NCI-H2171 treated with DMSO at 0.1 percent for 48 hours (cell line): ENCODE measurements around the gene STIL.
A peak's percentile ranks its signal among the peaks of the same experiment; 100 is the strongest.
"Not testable (repeated sequence)": the region's sequence is repeated elsewhere in the genome, so short reads cannot be mapped to it uniquely, and the experiment has no call there.

ENCODE experiments used
- DNase-seq: peaks from one replicate; lab custom pipeline; 2025; lab: John Stamatoyannopoulos, UW

STIL gene

DNA sequence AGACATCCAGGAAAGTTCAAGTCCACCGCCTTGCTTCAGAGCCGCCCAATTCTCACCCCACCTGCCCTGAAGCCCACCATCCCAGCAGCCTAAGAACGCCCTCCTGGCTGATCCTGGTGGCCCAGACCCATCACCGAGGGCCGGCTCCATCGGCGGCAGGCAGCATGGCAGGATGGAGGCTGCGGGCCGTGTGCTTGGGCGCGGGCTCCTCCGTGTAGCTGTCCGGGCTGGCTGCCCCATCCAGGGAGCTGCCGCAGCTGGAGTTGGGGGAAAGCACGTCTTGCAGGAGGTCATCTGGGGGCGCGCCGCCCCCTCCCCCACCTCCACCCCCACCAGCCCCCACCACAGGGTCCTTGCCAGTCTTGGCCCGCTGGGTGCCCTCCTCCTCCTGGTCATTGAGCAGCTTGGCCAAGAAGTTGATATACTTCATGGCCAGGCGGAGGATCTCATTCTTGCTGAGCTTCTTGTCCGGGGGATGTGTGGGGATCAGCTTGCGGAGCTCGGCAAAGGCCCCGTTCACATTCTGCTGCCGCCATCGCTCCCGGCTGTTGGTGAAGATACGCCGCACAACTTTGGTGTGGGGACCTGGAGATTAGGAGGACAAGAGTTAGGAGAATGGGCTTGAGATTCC, 94.2 kb downstream of the STIL start:
- no peak for DNase-seq

DNA sequence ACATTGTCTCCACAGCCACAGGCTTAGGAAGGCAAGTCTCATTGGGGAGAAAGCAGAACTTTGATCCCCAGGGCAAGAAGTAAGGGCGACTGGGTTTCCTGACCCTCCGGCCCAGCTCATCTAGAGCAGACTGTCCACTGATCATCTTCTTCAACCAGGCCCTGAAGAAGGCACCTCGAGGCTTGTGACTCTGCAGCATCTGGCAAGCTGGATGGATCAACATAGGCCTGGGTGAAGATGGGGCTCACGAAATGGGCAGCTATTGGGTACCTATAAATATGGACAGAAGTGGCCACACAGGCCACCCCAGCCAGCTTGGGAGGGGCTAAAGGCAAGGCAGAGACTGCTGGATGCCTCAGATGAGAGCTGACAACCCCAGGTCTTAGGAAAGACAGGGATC, 94.9 kb downstream of the STIL start:
- no peak for DNase-seq

DNA sequence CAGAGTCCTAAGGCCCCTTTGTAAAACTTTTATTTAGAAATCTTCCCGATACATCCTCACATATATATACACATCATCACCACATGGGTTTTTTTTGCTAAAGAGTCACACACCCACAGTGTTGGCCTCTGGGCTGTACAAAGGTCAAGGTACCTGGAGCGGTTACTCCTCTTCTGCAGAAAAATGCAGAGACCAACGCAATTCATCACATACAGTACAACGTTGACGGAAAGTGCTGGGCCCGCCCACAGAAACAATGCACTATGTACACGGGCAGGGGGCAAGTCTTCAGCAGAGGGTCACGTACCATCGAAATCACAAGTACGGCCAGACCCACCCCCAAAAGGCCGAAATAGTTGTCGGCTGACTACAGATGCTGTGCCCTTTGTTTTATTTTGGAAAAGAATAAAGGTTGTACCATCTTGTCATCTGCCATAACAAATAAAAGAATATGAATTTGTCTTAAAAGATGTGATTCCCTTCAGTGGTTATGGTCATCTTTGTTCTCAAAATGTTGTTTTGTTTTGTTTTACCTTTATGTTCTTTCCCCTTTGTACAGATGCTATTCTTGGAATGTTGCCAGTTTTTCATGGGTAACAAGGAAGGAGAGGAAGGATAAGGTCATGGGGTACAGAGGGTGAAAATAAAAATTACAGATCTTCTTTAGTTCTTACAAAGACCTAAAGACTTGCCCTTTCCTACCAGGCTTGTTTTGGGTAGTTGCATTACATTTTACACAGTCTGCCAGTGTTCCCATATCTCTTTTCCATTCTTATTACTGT, 97.5 kb downstream of the STIL start:
- peak; percentile 34 for DNase-seq

DNA sequence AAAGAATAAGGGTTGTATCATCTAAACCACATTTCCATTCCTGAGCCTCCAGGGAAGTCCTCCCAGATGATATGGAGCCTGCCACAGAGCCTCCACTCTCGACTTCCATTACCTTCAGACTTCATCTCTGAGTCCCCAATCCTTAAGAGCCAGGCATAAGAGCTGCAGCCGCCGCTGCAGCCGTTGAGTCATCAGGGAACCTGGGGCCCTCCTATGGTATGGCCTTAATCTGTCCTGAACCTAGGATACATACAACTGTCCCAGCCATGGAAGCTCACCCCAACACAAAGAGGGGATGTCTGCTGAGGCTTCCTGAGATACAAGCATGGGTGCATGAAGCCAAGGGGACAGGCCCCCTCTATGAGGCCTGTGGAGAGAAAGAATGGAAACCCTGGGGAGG, 98.2 kb downstream of the STIL start:
- DNase-seq: no peak

DNA sequence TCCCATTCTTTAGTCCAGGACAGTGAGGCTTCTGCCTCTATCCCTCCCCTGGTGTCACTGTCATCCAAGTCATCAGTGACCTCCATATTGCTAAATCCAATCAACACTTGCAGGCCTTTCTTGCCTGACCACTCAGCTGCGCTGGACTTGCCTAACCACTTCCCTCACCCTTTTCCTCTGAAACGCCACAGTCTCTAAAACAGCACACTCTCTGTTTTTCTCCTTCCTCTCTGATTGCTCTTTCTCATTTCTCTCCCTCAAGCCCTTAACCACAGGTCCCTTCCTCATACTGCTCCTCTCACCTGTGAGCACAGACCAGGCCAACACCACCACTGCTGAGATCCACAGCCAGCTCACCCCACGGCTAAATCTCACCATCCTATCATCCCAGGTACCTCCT, 99.4 kb downstream of the STIL start:
- no peak for DNase-seq

DNA sequence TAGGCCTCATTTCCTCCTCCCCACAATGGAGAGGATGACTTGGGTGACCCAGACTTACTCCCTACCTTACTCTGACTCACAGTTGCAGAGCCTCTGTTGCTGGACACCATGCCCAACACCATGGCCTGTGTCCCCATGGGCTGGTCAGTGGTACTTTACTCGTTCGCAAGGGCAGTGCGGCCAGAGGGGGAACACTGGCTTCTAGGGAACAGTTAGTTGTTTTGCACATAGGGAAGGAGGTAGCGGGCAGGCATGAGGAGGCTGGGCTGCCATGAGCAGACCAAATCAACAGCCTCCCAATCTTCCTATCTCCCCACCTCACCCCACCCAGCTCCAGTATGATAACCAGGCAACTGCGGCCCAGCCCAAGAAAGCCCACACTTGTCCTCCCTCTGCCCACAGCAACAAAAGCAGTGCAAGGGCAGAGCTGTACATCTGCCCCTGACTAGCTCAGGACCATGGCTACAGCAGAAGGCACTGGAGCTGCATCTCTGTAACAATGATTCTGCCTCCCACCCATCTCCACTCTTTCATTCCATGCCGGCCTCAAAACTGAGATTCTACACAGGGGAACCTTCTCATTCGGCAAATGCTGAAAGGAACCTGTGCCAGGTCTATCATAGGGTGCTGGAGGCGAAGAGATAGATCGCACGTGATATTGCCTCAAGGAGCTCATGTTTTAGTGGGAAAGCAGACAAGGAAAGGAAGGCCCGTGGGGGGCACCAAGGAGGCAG, 100.5 kb downstream of the STIL start:
- no peak for DNase-seq

DNA sequence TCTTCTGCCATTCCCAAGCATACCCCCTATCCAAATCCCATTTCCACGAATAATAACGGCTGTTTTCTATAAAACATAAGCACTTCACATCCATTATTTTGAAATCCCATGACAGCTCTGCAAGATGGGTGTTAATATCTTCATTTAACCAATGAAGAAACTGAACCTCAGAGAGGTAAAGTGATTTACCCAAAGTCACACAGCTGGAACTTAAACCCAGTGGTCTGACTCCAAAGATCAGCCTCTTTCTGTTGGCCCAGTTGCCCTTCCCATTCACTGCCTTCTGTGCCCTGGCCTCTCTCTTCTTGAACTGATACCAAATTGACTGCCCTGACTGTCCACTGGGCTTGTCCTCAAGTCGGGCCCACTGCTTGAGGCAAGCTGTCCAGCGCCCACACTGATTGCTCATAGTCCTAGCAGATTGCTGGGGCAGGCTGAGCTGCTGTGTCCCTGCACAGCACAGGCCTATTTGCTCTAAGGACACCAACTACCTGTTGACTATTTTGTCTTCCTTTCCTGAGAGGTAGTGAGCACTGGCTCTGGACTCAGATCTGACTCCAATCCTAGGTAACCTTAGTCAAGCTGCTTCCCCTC, 101.2 kb downstream of the STIL start:
- no peak for DNase-seq

DNA sequence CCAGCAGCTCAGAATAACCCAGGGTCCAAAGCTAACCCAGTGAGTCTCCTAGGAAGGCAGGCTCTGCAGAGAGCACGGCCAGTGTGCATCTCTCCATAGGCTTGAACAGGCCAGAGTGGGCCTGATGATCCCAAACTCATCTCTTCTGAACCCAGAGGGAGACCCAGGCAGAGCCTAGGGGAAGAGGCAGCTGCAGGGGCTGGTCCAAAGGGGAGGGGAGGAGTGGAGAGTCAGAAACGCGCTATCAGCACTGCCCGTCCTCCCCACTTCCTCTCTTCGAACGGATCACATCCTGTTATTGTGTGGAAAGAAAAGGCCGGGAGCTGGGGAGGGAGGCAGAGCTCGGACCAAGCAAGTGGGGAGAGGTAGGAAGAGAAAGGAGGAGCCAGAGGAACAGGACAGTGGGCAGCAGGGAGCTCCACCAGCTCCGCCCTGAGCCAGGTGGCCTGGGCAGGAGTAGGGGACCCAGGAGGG, 102.1 kb downstream of the STIL start:
- DNase-seq: no peak

DNA sequence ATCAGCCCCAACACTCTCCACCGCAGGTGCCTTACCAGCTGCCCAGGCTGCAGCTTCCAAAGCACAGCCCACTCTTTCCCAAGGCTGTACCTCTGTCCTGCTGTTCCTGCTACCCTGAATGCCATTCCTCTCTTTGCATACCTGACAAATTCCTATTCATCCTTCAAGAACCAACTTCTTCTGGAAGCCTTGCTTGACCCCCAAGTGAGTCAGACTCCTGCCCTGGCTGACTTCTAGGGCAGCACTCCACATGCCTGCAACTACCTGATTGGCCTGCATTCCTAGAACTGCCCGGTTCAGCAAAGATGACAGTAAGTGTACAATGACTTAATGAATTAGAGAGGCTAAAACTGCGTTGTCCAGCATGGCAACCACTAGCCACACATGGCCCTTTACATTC, 103.3 kb downstream of the STIL start:
- no peak for DNase-seq

DNA sequence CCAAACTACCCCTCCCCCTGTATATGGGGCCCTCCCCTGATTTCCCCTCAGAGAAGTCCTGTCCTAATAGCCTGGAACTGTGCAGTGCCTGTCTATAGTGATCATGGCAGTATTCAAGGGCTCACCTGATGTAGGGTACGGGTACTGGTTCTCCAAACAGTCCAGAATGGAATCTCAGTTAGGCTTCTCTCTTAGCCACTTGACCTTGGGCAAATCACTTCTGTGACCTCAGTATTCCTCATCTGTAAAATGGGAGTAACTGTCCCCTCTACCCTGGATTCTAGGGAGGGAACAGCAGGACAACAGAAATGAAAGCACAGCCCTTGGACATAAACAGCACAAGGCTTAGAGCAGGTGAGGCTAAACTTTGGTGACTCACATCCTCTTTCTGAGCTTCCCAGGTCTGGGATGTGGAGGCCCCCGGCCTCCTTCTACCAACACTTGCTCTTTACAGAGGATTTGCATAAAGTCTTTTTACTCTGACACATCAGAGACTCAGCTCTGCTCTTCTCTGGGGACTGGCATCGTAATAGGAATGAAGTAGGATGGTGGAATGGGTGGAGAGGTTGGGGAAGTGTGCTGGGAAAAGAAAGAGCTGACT, 104.1 kb downstream of the STIL start:
- DNase-seq: no peak

DNA sequence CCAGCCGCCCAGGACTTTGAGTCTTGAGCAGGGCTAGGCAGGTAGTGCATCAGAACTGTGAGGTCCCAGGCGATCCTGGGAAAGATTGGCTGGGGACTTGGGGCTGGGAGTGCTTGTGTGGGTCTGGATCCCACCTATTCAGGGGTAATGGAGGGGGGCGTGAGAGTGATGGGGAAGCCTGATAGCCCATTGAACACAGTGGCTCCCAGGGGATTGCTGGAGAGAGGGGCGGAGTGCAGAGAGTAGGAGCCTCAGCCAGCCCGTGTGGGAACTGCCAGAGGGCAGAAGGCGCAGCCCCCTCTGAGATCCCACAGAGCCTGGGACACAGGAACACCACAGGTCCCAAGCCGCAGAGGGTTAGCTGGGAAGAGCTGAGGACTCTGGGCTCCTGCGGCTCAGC, 104.9 kb downstream of the STIL start:
- DNase-seq: no peak

DNA sequence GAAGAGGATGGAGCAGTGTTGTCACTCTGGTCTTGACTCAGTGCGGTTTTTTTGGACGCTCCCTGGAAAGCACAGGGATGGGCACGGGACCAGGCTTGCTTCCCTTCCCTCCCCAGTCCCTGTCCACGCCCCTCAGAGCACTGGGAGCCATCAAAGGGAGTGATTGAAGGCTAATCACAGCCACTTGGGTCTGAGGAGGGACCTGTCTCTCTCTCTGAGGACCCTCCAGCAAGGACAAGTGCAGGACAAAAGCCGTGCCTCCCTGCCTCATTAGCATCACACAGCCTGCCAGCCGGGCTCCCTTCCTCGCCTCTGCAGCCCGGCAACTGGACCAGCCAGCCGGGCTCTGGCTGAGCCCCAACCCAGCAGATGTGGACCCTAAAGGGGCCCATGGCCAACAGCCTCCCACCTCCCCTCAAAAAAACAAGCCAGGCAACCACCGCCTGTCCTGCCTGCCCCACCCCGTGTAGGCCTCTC, 105.5 kb downstream of the STIL start:
- DNase-seq: no peak

DNA sequence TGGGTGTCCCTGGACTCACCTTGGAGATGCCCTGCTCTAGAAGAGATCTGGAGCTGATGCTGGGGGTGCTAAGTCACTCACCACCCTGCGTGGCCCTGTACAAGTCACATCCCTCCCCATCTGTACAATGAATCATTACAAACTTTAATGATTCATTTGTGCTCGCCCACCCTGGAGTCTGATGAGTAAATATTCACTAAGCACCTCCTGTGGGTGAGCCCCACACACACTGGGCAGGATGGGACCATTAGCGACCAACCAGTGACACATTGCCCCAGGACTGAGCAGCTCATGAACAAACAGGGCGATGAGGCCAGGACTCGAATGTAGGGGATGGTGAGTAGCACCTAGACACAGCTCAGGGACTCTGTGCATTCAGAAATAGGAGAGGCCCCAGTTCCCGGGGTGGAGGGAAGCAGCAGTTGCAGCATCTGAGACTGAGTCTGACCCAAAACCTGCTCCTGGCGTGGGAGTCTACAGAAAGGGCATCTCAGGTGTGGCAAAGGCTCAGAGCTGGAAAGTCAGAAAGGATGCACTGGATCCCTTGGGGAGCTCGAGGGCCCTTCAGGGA, 106.1 kb downstream of the STIL start:
- no peak for DNase-seq

DNA sequence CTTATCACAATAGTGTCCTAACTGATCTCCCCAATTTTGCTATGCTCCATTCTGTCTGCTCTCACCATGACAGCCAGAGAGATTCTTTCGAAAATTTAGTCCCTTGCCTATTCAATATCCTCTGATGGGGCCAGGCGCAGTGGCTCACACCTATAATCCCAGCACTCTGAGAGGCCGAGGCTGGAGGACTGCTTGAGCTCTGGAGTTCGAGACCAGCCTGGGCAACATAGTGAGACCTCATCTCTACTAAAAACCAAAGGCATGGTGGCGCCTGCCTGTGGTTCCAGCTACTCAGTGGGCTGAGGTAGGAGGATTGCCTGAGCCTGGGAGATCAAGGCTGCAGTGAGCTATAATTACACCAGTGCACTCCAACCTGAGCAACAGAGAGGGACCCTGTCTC, 108.0 kb downstream of the STIL start:
- no peak for DNase-seq

DNA sequence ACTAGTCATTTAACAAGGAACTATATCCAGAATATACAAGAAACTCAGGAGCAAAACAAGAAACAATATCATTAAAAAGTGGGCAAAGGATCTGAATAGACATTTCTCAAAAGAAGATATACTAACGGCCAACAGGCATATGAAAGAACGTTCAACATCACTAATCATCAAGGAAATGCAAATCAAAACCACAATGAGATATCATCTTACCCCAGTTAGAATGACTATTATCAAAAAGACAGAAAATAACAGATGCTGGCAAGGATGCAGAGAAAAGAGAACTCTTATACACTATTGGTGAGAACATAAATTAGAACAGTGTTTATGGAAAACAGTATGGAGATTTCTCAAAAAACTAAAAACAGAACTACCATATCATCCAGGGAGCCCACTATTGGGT, 110.4 kb downstream of the STIL start:
- not testable (repeated sequence) for DNase-seq

DNA sequence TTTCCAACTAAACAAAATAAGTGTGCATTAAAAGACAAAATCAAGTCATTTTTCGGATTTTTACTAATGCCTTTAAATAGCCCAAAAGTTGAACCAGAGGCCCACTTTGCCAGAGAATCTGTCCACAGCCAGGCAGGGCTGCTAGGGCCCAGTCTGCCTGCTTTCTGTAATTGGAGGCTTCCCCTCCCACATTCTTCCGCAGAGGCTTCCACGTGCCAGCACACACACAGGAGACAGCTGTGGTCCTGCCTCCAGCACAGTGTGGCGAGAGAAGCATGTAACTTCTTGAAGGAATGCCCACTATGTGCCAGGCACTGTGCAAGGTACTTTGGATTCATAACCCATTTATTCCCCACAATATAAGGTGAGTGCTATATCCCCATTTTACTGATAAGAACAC, 112.8 kb downstream of the STIL start:
- DNase-seq: no peak
